Adipose tissue (tissue), 3 donors: ENCODE results near the gene COL5A2. TPM values are rescaled to one million over a fixed set of nuclear protein-coding genes. Genes with fewer than 3 reads are reported as not detected.

Experiments
- H3K27ac ChIP-seq: one replicate; pipeline ENCODE4 v1.5.1; 2013; ENCODE audit warnings: low read depth, low read length
- WGBS, 3 donors: extraction: QIAGEN DNeasy Blood & Tissue Kit; methylation state at CpG; one replicate each; pipeline ENCODE4 v1.1.7; 2013; 5-methylcytosine and 5-hydroxymethylcytosine counted together
- polyA plus RNA-seq, 3 donors: library from polyadenylated mRNA; stranded (reverse); fragments of 200-250 nt; gene quantifications; one replicate each; pipeline ENCODE4 v1.2.3, GENCODE V29; 2013
- donor health status: healthy with polysubstance abuse.
- donor health status: Bipolar disorder and iron deficiency.
- donor health status: healthy.

The COL5A2 gene
- polyA plus RNA-seq, 3 donors = 8.0 to 44.5 (median 29.1) TPM

DNA sequence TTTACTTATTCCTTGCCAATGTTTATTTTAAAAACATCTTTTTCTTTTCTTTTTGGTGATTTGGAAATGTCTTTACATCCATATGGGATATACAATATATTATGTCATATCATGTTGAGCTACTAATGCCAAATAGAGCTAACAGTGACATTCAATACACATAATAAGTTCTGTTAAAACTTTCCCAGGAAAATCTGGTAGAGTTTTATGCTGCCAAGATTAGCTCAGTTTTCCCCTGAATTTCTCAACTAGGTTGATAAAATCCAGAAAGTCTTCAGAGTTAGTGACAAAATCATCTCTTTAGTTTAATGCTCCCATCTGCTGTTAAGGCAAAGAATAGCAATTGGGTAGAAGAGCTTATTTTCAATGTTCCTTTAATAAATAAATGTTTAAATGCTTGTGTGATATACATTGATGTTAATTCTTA is 195.5 kb downstream of the COL5A2 start:
- H3K27ac ChIP-seq = no peak overlapping the region

DNA sequence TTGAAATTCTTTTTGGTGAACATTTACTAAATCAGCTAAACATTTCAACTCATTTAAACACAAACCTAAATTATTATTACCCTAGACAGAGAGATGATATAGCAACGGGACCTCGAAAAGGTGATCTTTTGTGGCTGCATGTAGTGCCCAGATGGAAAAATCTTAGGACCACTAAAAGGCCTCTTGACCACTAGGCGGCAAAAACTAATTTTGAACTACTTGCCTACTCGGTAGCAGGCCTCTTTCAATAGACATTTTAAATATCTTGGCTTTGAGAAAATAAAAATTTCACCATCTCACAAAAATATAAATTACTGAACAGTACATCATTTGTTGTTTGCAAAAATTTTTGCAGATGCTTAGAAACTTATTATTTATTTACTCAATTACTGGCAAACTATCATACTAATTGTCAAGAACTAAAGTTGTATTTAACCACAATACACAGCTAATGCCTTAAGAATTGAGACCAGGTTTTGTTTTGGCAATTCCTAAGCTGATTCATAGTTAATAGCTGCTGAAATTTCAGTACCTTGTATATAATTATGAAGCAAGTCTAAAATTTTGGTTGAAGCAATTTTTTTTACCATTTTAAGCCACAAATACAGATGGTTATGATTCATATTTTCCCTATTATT is 196.0 kb downstream of the COL5A2 start:
- WGBS, 3 donors = 56 to 75% (median 59%) methylated on average over 4 of the region's 4 CpGs
- no peak overlapping the region for H3K27ac ChIP-seq

Other genes starting within 250 kb of the COL5A2 start
- 100 to 1,000 TPM in 2 of 3 donors, 10 to 100 TPM in 1; 65.6 to 363 (median 262) TPM for gene COL3A1, start 205.4 kb downstream of the COL5A2 start, polyA plus RNA-seq